GM23338 (cell line): ENCODE measurements around the gene ELANE.
"Not testable (repeated sequence)": the region's sequence is repeated elsewhere in the genome, so short reads cannot be mapped to it uniquely, and the experiment has no call there.

Experiments used
- EZH2 ChIP-seq: fragments of 200-600 bp; sonication (generic); IDR thresholded peaks from one replicate; pipeline ENCODE4 v1.8.0; 2017; ENCODE audit warnings: antibody characterized with exemption, mild to moderate bottlenecking, low read depth; ENCODE audit not compliant: unreplicated experiment
- EZH2phosphoT487 ChIP-seq: fragments of 200-600 bp; sonication (generic); IDR thresholded peaks from one replicate; pipeline ENCODE4 v1.8.1; 2018; ENCODE audit warnings: antibody characterized with exemption; ENCODE audit not compliant: unreplicated experiment
- JUNB ChIP-seq: IDR thresholded peaks from one replicate; pipeline ENCODE4 v1.6.1; 2016; ENCODE audit warnings: antibody characterized with exemption; ENCODE audit not compliant: unreplicated experiment
- POLR2AphosphoS5 ChIP-seq: IDR thresholded peaks from 2 replicates; pipeline ENCODE4 v1.6.1; 2016; ENCODE audit warnings: antibody characterized with exemption, low read depth
- ZNF331 ChIP-seq: fragments of 250-450 bp; sonication (Bioruptor Pico); IDR thresholded peaks from 2 replicates; pipeline ENCODE4 v1.5.0; 2020; ENCODE audit warnings: low read depth, mild to moderate bottlenecking, moderate library complexity
- TF ChIP-seq, protein P1 (sequence below), 2 experiments: fragments of 200-600 bp in 1 of 2; sonication (generic) in 1 of 2; conservative IDR thresholded peaks; 2 replicates each; pipeline versions ENCODE4 v1.5.1 to v1.6.1; 2016 to 2017; ENCODE audit warnings: antibody characterized with exemption in 2 of 2, low read depth in 2 of 2, mild to moderate bottlenecking in 2 of 2, moderate library complexity in 1 of 2
- TF ChIP-seq, protein P2 (sequence below): IDR thresholded peaks from one replicate; pipeline ENCODE4 v1.6.1; 2018; ENCODE audit warnings: antibody characterized with exemption; ENCODE audit not compliant: unreplicated experiment

DNA sequence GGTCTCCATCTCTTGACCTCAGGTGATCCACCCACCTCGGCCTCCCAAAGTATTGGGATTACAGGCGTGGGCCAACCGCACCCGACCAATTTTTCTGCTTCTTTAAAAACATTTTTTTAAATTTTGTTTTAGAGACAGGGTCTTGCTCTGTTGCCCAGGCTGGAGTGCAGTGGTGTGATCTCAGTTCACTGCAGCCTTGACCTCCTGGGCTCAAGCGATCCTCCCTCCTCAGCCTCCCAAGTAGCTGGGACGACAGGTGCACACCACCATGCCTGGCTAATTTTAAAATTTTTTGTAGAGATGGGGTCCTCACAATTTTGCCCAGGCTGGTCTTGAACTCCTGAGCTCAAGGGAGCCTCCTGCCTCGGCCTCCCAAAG lies 9.3 kb upstream of the ELANE start:
- TF ChIP-seq ZNF331 (CRISPR knock-in tag); EZH2phosphoT487; POLR2AphosphoS5; EZH2; JUNB: not testable (repeated sequence)
- TF ChIP-seq, protein P1, sequence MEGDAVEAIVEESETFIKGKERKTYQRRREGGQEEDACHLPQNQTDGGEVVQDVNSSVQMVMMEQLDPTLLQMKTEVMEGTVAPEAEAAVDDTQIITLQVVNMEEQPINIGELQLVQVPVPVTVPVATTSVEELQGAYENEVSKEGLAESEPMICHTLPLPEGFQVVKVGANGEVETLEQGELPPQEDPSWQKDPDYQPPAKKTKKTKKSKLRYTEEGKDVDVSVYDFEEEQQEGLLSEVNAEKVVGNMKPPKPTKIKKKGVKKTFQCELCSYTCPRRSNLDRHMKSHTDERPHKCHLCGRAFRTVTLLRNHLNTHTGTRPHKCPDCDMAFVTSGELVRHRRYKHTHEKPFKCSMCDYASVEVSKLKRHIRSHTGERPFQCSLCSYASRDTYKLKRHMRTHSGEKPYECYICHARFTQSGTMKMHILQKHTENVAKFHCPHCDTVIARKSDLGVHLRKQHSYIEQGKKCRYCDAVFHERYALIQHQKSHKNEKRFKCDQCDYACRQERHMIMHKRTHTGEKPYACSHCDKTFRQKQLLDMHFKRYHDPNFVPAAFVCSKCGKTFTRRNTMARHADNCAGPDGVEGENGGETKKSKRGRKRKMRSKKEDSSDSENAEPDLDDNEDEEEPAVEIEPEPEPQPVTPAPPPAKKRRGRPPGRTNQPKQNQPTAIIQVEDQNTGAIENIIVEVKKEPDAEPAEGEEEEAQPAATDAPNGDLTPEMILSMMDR (conservative IDR thresholded peaks at IDR 0.05; ENCODE audit: low read depth in 2 of 2) = not testable (repeated sequence)
- TF ChIP-seq, protein P2, sequence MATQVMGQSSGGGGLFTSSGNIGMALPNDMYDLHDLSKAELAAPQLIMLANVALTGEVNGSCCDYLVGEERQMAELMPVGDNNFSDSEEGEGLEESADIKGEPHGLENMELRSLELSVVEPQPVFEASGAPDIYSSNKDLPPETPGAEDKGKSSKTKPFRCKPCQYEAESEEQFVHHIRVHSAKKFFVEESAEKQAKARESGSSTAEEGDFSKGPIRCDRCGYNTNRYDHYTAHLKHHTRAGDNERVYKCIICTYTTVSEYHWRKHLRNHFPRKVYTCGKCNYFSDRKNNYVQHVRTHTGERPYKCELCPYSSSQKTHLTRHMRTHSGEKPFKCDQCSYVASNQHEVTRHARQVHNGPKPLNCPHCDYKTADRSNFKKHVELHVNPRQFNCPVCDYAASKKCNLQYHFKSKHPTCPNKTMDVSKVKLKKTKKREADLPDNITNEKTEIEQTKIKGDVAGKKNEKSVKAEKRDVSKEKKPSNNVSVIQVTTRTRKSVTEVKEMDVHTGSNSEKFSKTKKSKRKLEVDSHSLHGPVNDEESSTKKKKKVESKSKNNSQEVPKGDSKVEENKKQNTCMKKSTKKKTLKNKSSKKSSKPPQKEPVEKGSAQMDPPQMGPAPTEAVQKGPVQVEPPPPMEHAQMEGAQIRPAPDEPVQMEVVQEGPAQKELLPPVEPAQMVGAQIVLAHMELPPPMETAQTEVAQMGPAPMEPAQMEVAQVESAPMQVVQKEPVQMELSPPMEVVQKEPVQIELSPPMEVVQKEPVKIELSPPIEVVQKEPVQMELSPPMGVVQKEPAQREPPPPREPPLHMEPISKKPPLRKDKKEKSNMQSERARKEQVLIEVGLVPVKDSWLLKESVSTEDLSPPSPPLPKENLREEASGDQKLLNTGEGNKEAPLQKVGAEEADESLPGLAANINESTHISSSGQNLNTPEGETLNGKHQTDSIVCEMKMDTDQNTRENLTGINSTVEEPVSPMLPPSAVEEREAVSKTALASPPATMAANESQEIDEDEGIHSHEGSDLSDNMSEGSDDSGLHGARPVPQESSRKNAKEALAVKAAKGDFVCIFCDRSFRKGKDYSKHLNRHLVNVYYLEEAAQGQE = not testable (repeated sequence)
